Subcutaneous abdominal adipose tissue (tissue), 5 donors: ENCODE data around the gene MUC13.

Experiments
- H3K27ac ChIP-seq: one replicate; pipeline ENCODE4 v1.7.0; 2013; ENCODE audit warnings: low read depth, mild to moderate bottlenecking, inconsistent platforms, low read length, moderate library complexity
- H3K27me3 ChIP-seq, 5 donors: one replicate each; pipeline ENCODE4 v1.7.0; 2013; ENCODE audit warnings: low read length in 5 of 5, inconsistent platforms in 1 of 5; ENCODE audit not compliant: control insufficient read depth in 5 of 5, insufficient read depth in 4 of 5
- H3K36me3 ChIP-seq, 5 donors: one replicate each; pipeline ENCODE4 v1.7.0; 2013; ENCODE audit warnings: low read length in 5 of 5; ENCODE audit not compliant: control insufficient read depth in 5 of 5, insufficient read depth in 5 of 5
- H3K4me1 ChIP-seq, 5 donors: one replicate each; pipeline ENCODE4 v1.7.0; 2013; ENCODE audit warnings: low read length in 5 of 5, mild to moderate bottlenecking in 3 of 5, moderate library complexity in 1 of 5; ENCODE audit not compliant: control insufficient read depth in 5 of 5, insufficient read depth in 5 of 5
- H3K4me3 ChIP-seq, 5 donors: one replicate each; pipeline ENCODE4 v1.7.0; 2013; ENCODE audit warnings: low read length in 5 of 5, low read depth in 1 of 5
- H3K9ac ChIP-seq, 5 donors: one replicate each; pipeline ENCODE4 v1.7.0; 2013; ENCODE audit warnings: low read length in 5 of 5, mild to moderate bottlenecking in 4 of 5, moderate library complexity in 3 of 5
- H3K9me3 ChIP-seq, 5 donors: one replicate each; pipeline ENCODE4 v1.7.0; 2013; ENCODE audit warnings: low read length in 5 of 5; ENCODE audit not compliant: control insufficient read depth in 5 of 5
- donor health status: healthy.
- donor health status: healthy.
- donor health status: healthy.
- donor health status: healthy.
- donor health status: healthy.

MUC13 gene

DNA sequence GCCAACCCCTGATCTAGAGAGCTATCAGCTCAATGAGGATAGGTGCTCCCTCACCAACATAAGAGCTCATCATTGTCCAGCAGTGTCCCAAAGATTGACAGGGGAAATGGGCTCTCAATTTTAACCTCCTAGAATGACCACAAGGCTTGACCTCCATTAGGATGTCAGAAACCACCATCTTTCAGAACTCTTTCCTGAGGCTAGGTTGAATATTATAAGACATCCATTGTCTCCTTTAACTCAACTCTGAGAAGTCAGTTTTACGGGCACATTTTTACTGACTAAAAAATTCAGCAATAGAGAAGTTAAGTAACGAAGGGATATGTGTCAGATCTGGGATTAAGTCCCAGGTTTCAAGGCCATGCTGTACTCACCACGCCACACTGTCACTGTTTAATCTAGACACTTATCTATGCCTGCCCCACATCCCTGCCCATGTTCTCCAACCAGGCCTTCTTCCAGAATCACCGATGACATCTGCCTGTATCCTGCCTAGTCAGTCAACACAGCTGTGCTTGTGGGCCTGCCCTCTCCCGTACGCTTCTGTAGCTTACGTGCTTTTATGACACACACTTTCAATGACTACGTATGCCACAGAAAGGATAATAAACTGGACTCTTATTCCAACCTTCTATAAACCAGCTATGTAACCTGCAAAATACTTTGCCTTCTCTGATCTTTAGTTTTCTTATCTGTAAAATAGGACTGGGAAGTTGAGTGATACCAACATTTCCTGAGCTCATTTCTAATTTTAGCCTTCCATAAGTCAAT, 17.1 kb upstream of the MUC13 start:
- H3K4me3 ChIP-seq: no peak overlapping the region
- H3K36me3 ChIP-seq: no peaks in the 10 kb centered on the region
- H3K9me3 ChIP-seq: no peaks in the 10 kb centered on the region
- H3K27ac ChIP-seq: no peak overlapping the region
- no peak overlapping the region for H3K9ac ChIP-seq
- no peaks in the 10 kb centered on the region for H3K27me3 ChIP-seq
- no peaks in the 10 kb centered on the region for H3K4me1 ChIP-seq

DNA sequence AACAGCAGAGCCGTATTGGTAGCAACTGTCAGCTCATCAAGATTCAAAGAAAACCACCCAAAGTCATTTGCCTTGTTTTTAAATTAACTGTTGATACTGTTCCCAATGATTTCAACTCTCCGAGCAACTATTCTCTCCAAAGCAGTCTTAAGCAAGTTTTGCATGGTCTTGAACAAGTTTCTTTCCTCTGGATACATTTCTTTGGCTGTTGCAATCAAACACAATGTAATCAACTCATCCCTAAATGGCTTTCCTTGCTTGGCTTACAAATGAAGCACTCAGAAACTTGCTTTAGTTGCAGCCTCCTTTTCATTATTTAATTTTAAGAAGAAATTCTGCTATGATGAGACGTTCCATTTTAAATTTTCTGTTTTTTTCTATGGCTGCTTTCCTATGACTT, 15.5 kb upstream of the MUC13 start:
- Histone ChIP-seq H3K4me3 (no peak overlapping the region), H3K4me1 (no peaks in the 10 kb centered on the region), H3K27me3 (no peaks in the 10 kb centered on the region), H3K36me3 (no peaks in the 10 kb centered on the region), H3K9me3 (no peaks in the 10 kb centered on the region), H3K9ac (no peak overlapping the region), H3K27ac (no peak overlapping the region)

DNA sequence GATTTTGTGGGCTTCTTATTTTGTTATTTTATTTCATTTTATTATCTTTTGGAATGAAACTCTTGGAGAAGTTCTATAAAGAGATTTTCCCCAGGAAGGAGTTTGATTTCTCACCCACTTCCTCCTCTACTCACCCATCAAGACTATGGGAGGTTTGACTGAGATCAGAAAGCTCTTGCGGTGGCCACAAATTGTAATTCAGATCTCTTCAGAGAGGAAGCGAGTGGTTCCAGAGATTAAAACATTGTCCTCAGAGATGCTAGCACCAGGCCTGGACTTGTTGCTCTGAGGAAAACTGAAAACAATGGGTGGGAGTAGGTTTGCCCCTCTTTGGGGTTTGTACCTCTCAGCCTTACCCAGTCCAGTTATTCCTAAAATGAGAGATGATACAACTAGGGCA, 8.1 kb upstream of the MUC13 start:
- Histone ChIP-seq H3K27ac (no peak overlapping the region), H3K9me3 (no peaks in the 10 kb centered on the region), H3K36me3 (no peaks in the 10 kb centered on the region), H3K27me3 (peaks cover 0 to 3% (median 0%) of the 10 kb centered on the region in 5 donors), H3K4me3 (no peak overlapping the region), H3K4me1 (no peaks in the 10 kb centered on the region), H3K9ac (no peak overlapping the region)

- H3K27me3 ChIP-seq: peaks cover 0 to 3% (median 0%) of the 10 kb centered on the region in 5 donors
- H3K4me3 ChIP-seq: no peak overlapping the region
- no peaks in the 10 kb centered on the region for H3K36me3 ChIP-seq
- no peaks in the 10 kb centered on the region for H3K9me3 ChIP-seq
- H3K4me1 ChIP-seq: no peaks in the 10 kb centered on the region
- no peak overlapping the region for H3K27ac ChIP-seq
- H3K9ac ChIP-seq: no peak overlapping the region
These were observed 7.2 kb upstream of the MUC13 start for GRCh38 chr3:124941771-124942170.

DNA sequence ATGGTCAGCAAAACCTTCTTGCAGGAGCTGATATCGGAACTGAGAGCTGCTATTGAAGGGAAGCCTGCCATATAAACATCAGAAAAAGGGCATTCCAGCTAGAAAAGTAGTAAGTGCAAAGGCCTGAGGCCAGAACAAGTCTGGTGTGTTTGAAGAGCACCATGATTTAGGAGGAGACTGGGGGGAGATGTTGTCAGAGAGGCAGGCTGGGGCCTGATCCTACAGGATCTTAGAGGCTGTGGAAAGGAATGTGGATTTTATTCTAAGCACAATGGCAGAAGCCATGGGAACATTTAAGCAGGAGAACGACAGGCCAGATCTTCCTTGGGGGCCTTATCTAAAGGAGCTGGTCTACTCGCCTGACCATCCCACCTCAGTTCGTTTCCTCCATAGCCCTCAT, 5.1 kb upstream of the MUC13 start:
- Histone ChIP-seq H3K36me3 (no peaks in the 10 kb centered on the region), H3K9me3 (no peaks in the 10 kb centered on the region), H3K4me3 (no peak overlapping the region), H3K27ac (no peak overlapping the region), H3K9ac (no peak overlapping the region), H3K27me3 (peaks cover 0 to 3% (median 0%) of the 10 kb centered on the region in 5 donors), H3K4me1 (no peaks in the 10 kb centered on the region)

GRCh38 chr3:124938896-124939295, 4.3 kb upstream of the MUC13 start:
- H3K27ac ChIP-seq: no peak overlapping the region
- H3K4me1 ChIP-seq: no peaks in the 10 kb centered on the region
- H3K9ac ChIP-seq: no peak overlapping the region
- H3K27me3 ChIP-seq: peaks cover 0 to 3% (median 0%) of the 10 kb centered on the region in 5 donors
- H3K36me3 ChIP-seq: no peaks in the 10 kb centered on the region
- H3K9me3 ChIP-seq: no peaks in the 10 kb centered on the region
- H3K4me3 ChIP-seq: no peak overlapping the region

GRCh38 chr3:124937049-124937448, 2.5 kb upstream of the MUC13 start:
- H3K27me3 ChIP-seq: peaks cover 0 to 3% (median 0%) of the 10 kb centered on the region in 5 donors
- no peak overlapping the region for H3K9ac ChIP-seq
- no peaks in the 10 kb centered on the region for H3K9me3 ChIP-seq
- H3K36me3 ChIP-seq: no peaks in the 10 kb centered on the region
- H3K4me3 ChIP-seq: no peak overlapping the region
- no peak overlapping the region for H3K27ac ChIP-seq
- H3K4me1 ChIP-seq: no peaks in the 10 kb centered on the region

DNA sequence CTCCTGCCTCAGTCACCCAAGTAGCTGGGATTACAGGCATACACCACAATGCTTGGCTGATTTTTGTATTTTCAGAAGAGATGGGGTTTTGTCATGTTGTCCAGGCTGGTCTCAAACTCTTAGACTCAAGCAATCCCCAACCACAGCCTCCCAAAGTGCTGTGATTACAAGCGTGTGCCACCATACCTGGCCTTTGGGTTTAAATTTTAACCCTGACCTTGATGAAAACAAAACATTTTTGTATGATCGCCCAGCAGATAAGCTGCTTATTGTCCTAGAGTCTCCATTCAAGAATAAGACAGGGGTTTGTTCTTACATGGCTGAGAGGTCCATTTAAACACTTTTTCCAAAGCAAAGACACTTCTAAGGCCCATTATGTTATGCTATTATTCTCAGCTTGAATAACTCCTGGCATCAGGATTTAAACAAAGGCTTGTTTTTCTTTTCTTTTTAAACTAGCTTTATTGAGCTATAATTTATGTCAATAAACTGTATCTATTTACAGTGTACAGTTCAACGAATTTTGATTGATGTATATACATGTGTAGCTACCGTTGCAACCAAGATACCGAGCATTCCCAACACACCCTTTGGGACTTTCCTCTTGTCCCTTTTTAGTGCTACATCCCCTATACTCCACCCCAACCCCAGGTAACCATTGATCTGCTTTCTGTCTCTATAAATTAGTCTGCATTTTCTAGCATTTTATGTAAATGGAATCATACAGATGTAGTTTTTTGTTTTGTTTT, 1.4 kb upstream of the MUC13 start:
- H3K9ac ChIP-seq: no peak overlapping the region
- no peak overlapping the region for H3K4me3 ChIP-seq
- H3K27me3 ChIP-seq: peaks cover 0 to 3% (median 0%) of the 10 kb centered on the region in 5 donors
- no peak overlapping the region for H3K27ac ChIP-seq
- no peaks in the 10 kb centered on the region for H3K9me3 ChIP-seq
- H3K4me1 ChIP-seq: no peaks in the 10 kb centered on the region
- no peaks in the 10 kb centered on the region for H3K36me3 ChIP-seq

DNA sequence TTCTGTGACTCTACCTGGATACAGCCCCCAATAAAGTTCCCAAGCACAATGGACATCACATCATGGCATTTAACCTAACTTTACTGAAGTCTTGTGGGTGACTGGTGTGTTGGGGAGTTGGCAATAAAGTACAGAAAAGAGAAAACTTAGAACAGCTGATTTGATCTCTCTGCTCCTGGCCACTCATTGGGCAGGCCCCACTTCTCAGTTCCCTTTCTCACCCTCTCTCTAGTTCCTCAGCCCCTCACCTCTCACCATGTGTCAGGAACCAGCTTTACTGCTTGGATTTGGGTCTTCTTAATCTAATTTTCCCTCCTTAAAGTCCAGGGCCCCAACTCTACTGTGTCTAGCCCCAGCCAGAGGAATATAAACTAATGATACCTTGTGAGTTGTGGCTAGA, 713 bp upstream of the MUC13 start:
- no peaks in the 10 kb centered on the region for H3K36me3 ChIP-seq
- H3K9me3 ChIP-seq: no peaks in the 10 kb centered on the region
- peaks cover 0 to 3% (median 0%) of the 10 kb centered on the region in 5 donors for H3K27me3 ChIP-seq
- H3K4me1 ChIP-seq: no peaks in the 10 kb centered on the region
- H3K27ac ChIP-seq: no peak overlapping the region
- no peak overlapping the region for H3K4me3 ChIP-seq
- H3K9ac ChIP-seq: no peak overlapping the region
